ENCODE data around the gene FARP2. TPM values are rescaled to one million over a fixed set of nuclear protein-coding genes. Genes with fewer than 3 reads are reported as not detected.
"Not testable (repeated sequence)": the region's sequence is repeated elsewhere in the genome, so short reads cannot be mapped to it uniquely, and the experiment has no call there.

The FARP2 gene
- total RNA-seq, 1 experiment from 2014 or later = 59.0 TPM

- H3K27ac Mint-ChIP-seq (ENCODE audit: unreplicated experiment) = no peak overlapping the region
- H3K9me3 Mint-ChIP-seq (ENCODE audit: low read depth, unreplicated experiment) = peaks cover 6% of the 10 kb centered on the region
- peaks cover 18% of the 10 kb centered on the region for H3K4me1 Mint-ChIP-seq (ENCODE audit: low read depth, unreplicated experiment)
- BruUV-seq (replicated peaks) = no TSS peak
- no peak overlapping the region for H3K4me3 Mint-ChIP-seq (ENCODE audit: low read depth, unreplicated experiment)
- H3K36me3 Mint-ChIP-seq (ENCODE audit: insufficient read depth, unreplicated experiment) = peaks cover 7% of the 10 kb centered on the region
- no peak for TF ChIP-seq CTCF (IDR thresholded peaks at IDR 0.05; ENCODE audit: unreplicated experiment)
- DNase-seq = no peak
- no peaks in the 10 kb centered on the region for H3K27me3 Mint-ChIP-seq (ENCODE audit: unreplicated experiment)
- CTCF ChIA-PET = no interaction called here
- intact Hi-C loops (cut with micrococcal nuclease; ENCODE audit: unreplicated experiment) = no loop called here
Observed at GRCh38 chr2:241517297-241517696, 161.2 kb downstream of the FARP2 start.

GRCh38 chr2:241519669-241520068 is 163.6 kb downstream of the FARP2 start:
- DNase-seq = no peak

GRCh38 chr2:241522477-241522876 is 166.4 kb downstream of the FARP2 start:
- no peak overlapping the region for H3K27ac Mint-ChIP-seq (ENCODE audit: unreplicated experiment)
- H3K4me1 Mint-ChIP-seq (ENCODE audit: low read depth, unreplicated experiment) = peaks cover 12% of the 10 kb centered on the region
- no peak for TF ChIP-seq CTCF (IDR thresholded peaks at IDR 0.05; ENCODE audit: unreplicated experiment)
- peaks cover 27% of the 10 kb centered on the region for H3K27me3 Mint-ChIP-seq (ENCODE audit: unreplicated experiment)
- intact Hi-C loops (cut with micrococcal nuclease; ENCODE audit: unreplicated experiment) = no loop called here
- peaks cover 2% of the 10 kb centered on the region for H3K36me3 Mint-ChIP-seq (ENCODE audit: insufficient read depth, unreplicated experiment)
- H3K9me3 Mint-ChIP-seq (ENCODE audit: low read depth, unreplicated experiment) = peaks cover 2% of the 10 kb centered on the region
- no TSS peak for BruUV-seq (replicated peaks)
- no peak overlapping the region for H3K4me3 Mint-ChIP-seq (ENCODE audit: low read depth, unreplicated experiment)
- CTCF ChIA-PET = no interaction called here
- DNase-seq = no peak

More at GRCh38 chr2:241519669-241520068, 163.6 kb downstream of the FARP2 start:
- CTCF ChIA-PET = no interaction called here
- H3K27ac Mint-ChIP-seq (ENCODE audit: unreplicated experiment) = no peak overlapping the region
- no peak for TF ChIP-seq CTCF (IDR thresholded peaks at IDR 0.05; ENCODE audit: unreplicated experiment)
- peaks cover 18% of the 10 kb centered on the region for H3K4me1 Mint-ChIP-seq (ENCODE audit: low read depth, unreplicated experiment)
- peaks cover 4% of the 10 kb centered on the region for H3K27me3 Mint-ChIP-seq (ENCODE audit: unreplicated experiment)
- peaks cover 7% of the 10 kb centered on the region for H3K36me3 Mint-ChIP-seq (ENCODE audit: insufficient read depth, unreplicated experiment)
- peaks cover 6% of the 10 kb centered on the region for H3K9me3 Mint-ChIP-seq (ENCODE audit: low read depth, unreplicated experiment)
- intact Hi-C loops (cut with micrococcal nuclease; ENCODE audit: unreplicated experiment) = no loop called here
- no TSS peak for BruUV-seq (replicated peaks)
- no peak overlapping the region for H3K4me3 Mint-ChIP-seq (ENCODE audit: low read depth, unreplicated experiment)

GRCh38 chr2:241525818-241526780 is 170.0 kb downstream of the FARP2 start:
- BruUV-seq (replicated peaks); intact Hi-C loops (cut with micrococcal nuclease; ENCODE audit: unreplicated experiment); DNase-seq; H3K27ac Mint-ChIP-seq (ENCODE audit: unreplicated experiment); H3K4me1 Mint-ChIP-seq (ENCODE audit: low read depth, unreplicated experiment); H3K4me3 Mint-ChIP-seq (ENCODE audit: low read depth, unreplicated experiment); H3K36me3 Mint-ChIP-seq (ENCODE audit: insufficient read depth, unreplicated experiment); CTCF ChIA-PET; H3K9me3 Mint-ChIP-seq (ENCODE audit: low read depth, unreplicated experiment): not testable (repeated sequence)
- peaks cover 52% of the 10 kb centered on the region for H3K27me3 Mint-ChIP-seq (ENCODE audit: unreplicated experiment)

GRCh38 chr2:241530571-241530970 is 174.5 kb downstream of the FARP2 start:
- H3K4me3 Mint-ChIP-seq (ENCODE audit: low read depth, unreplicated experiment) = no peak overlapping the region
- DNase-seq = no peak
- no TSS peak for BruUV-seq (replicated peaks)
- no peaks in the 10 kb centered on the region for H3K9me3 Mint-ChIP-seq (ENCODE audit: low read depth, unreplicated experiment)
- CTCF ChIA-PET = no interaction called here
- TF ChIP-seq CTCF (IDR thresholded peaks at IDR 0.05; ENCODE audit: unreplicated experiment) = no peak
- peaks cover 55% of the 10 kb centered on the region for H3K27me3 Mint-ChIP-seq (ENCODE audit: unreplicated experiment)
- no peaks in the 10 kb centered on the region for H3K36me3 Mint-ChIP-seq (ENCODE audit: insufficient read depth, unreplicated experiment)
- intact Hi-C loops (cut with micrococcal nuclease; ENCODE audit: unreplicated experiment) = no loop called here
- H3K4me1 Mint-ChIP-seq (ENCODE audit: low read depth, unreplicated experiment) = peaks cover 9% of the 10 kb centered on the region
- no peak overlapping the region for H3K27ac Mint-ChIP-seq (ENCODE audit: unreplicated experiment)

Data from Calu3 (cell line).